ENCODE data around the gene IFNA10. TPM values are rescaled to one million over a fixed set of nuclear protein-coding genes. Genes with fewer than 3 reads are reported as not detected.
"Not testable (repeated sequence)": the region's sequence is repeated elsewhere in the genome, so short reads cannot be mapped to it uniquely, and the experiment has no call there.

The IFNA10 gene
- total RNA-seq: not detected
- long read RNA-seq: 0 reads

- ATAC-seq; DNase-seq (ENCODE audit: missing footprints); intact Hi-C loops (cut with DNase I): not testable (repeated sequence)
Measured at GRCh38 chr9:21207043-21207442, at the start of gene IFNA10. IFNA10 (minus strand) TSS chr9:21207143; CDS start chr9:21207097, 46 bp downstream.

GRCh38 chr9:21255538-21256212 lies 48.7 kb upstream of the IFNA10 start:
- ATAC-seq (no peak), DNase-seq (ENCODE audit: missing footprints) (no peak)

GRCh38 chr9:21252721-21253547 lies 46.0 kb upstream of the IFNA10 start:
- ATAC-seq: peak; percentile 72
- no peak for DNase-seq (ENCODE audit: missing footprints)
- intact Hi-C loops (cut with DNase I): loop anchor here (5.0 kb wide), 1 partner anchor 534 kb away; no protein-coding TSS in a partner anchor

More at GRCh38 chr9:21255538-21256212, 48.7 kb upstream of the IFNA10 start:
- intact Hi-C loops (cut with DNase I): no loop called here

- DNase-seq (ENCODE audit: missing footprints): no peak
- intact Hi-C loops (cut with DNase I): loop anchor here (5.0 kb wide), 1 partner anchor 536 kb away; no protein-coding TSS in a partner anchor
- no peak for ATAC-seq
Measured at GRCh38 chr9:21251638-21252037, 44.7 kb upstream of the IFNA10 start.

- intact Hi-C loops (cut with DNase I): loop anchor here (5.0 kb wide), 1 partner anchor 536 kb away; no protein-coding TSS in a partner anchor
- ATAC-seq: no peak
Measured at GRCh38 chr9:21251190-21251589, 44.2 kb upstream of the IFNA10 start.

GRCh38 chr9:21244836-21245235 lies 37.9 kb upstream of the IFNA10 start:
- DNase-seq (ENCODE audit: missing footprints) (no peak), ATAC-seq (no peak)
- intact Hi-C loops (cut with DNase I): no loop called here

More at GRCh38 chr9:21251190-21251589, 44.2 kb upstream of the IFNA10 start:
- DNase-seq (ENCODE audit: missing footprints): no peak

GRCh38 chr9:21239911-21240310 lies 33.0 kb upstream of the IFNA10 start, which contains the start of gene IFNA14:
IFNA14 (minus strand) TSS chr9:21240005; CDS start chr9:21239935, 70 bp downstream.
- DNase-seq (ENCODE audit: missing footprints) (no peak), ATAC-seq (no peak)
- intact Hi-C loops (cut with DNase I): no loop called here

GRCh38 chr9:21236360-21236714 lies 29.4 kb upstream of the IFNA10 start:
- ATAC-seq; intact Hi-C loops (cut with DNase I); DNase-seq (ENCODE audit: missing footprints): not testable (repeated sequence)

GRCh38 chr9:21235468-21236359 lies 28.8 kb upstream of the IFNA10 start:
- DNase-seq (ENCODE audit: missing footprints); intact Hi-C loops (cut with DNase I): not testable (repeated sequence)
- ATAC-seq: peak; percentile 52

- no peak for DNase-seq (ENCODE audit: missing footprints)
- ATAC-seq: no peak
- intact Hi-C loops (cut with DNase I): no loop called here
Measured at GRCh38 chr9:21234153-21234687, 27.3 kb upstream of the IFNA10 start.

GRCh38 chr9:21233258-21233657 lies 26.3 kb upstream of the IFNA10 start:
- DNase-seq (ENCODE audit: missing footprints) (no peak), ATAC-seq (no peak)
- intact Hi-C loops (cut with DNase I): no loop called here

- DNase-seq (ENCODE audit: missing footprints): no peak
- no peak for ATAC-seq
- intact Hi-C loops (cut with DNase I): no loop called here
Measured at GRCh38 chr9:21228122-21228521, 21.2 kb upstream of the IFNA10 start, which contains the start of gene IFNA17. IFNA17 (minus strand) TSS chr9:21228222; CDS start chr9:21228173, 49 bp downstream.

- ATAC-seq; DNase-seq (ENCODE audit: missing footprints); intact Hi-C loops (cut with DNase I): not testable (repeated sequence)
Measured at GRCh38 chr9:21217211-21217610, 10.3 kb upstream of the IFNA10 start, which contains the start of gene IFNA16. IFNA16 (minus strand) TSS chr9:21217311; CDS start chr9:21217305, 6 bp downstream.

- ATAC-seq; DNase-seq (ENCODE audit: missing footprints); intact Hi-C loops (cut with DNase I): not testable (repeated sequence)
Measured at GRCh38 chr9:21213411-21214326, 6.7 kb upstream of the IFNA10 start.

GRCh38 chr9:21212160-21212559 lies 5.2 kb upstream of the IFNA10 start:
- DNase-seq (ENCODE audit: missing footprints); ATAC-seq; intact Hi-C loops (cut with DNase I): not testable (repeated sequence)

GRCh38 chr9:21210782-21211181 lies 3.8 kb upstream of the IFNA10 start:
- DNase-seq (ENCODE audit: missing footprints); ATAC-seq; intact Hi-C loops (cut with DNase I): not testable (repeated sequence)

GRCh38 chr9:21210311-21210710 lies 3.4 kb upstream of the IFNA10 start:
- ATAC-seq (no peak), DNase-seq (ENCODE audit: missing footprints) (no peak)
- intact Hi-C loops (cut with DNase I): no loop called here

All from Right ventricle myocardium inferior (tissue), 1 donor.